HEK293 (cell line): ENCODE data around the gene MYBBP1A.

Experiments used
- CTCF ChIA-PET: fragments of 350-600 bp; formaldehyde crosslinking; extraction: SDS; loops from one replicate; lab custom pipeline; 2021; ENCODE audit warnings: antibody characterized with exemption; lab: Yijun Ruan, JAX
- POLR2A ChIA-PET: fragments of 300-600 bp; formaldehyde crosslinking; extraction: SDS; loops from one replicate; lab custom pipeline; 2020; ENCODE audit warnings: antibody characterized with exemption, inconsistent platforms; lab: Yijun Ruan, JAX
- H3K27ac ChIP-seq: fragments of 200-500 bp; sonication (Bioruptor generic); 2 replicates; pipeline ENCODE4 v1.5.1; 2014; ENCODE audit warnings: low read depth, low read length, control low read depth, inconsistent platforms; ENCODE audit errors: extremely low read depth
- H3K36me3 ChIP-seq, 2 experiments: fragments of 200-500 bp in 1 of 2; sonication (Bioruptor generic) in 1 of 2; 1 replicate in 1 of 2; 2 replicates in 1 of 2; pipeline ENCODE4 v1.5.1; 2014 to 2017; ENCODE audit warnings: inconsistent platforms in 2 of 2, low read length in 2 of 2; ENCODE audit not compliant: control insufficient read depth in 2 of 2, insufficient read depth in 1 of 2
- H3K4me1 ChIP-seq: fragments of 200-500 bp; sonication (Bioruptor generic); 2 replicates; pipeline ENCODE4 v1.5.1; 2014; ENCODE audit warnings: mild to moderate bottlenecking, low read length, inconsistent platforms; ENCODE audit not compliant: control insufficient read depth, insufficient read depth
- H3K4me3 ChIP-seq: 2 replicates; pipeline ENCODE4 v1.5.1; 2011; ENCODE audit warnings: low read depth, mild to moderate bottlenecking, control low read depth, low read length, moderate library complexity
- H3K9me3 ChIP-seq: fragments of 200-500 bp; sonication (Bioruptor generic); 2 replicates; pipeline ENCODE4 v1.5.1; 2014; ENCODE audit warnings: low read depth, low read length, inconsistent platforms; ENCODE audit not compliant: control insufficient read depth, insufficient read depth
- BCL11B ChIP-seq: fragments of 450-650 bp; formaldehyde crosslinking; IDR thresholded peaks from 2 replicates; pipeline ENCODE4 v1.5.1; 2016; ENCODE audit warnings: low read depth, missing biosample characterization, missing genetic modification characterization
- GLIS1 ChIP-seq: fragments of 450-650 bp; formaldehyde crosslinking; IDR thresholded peaks from 2 replicates; pipeline ENCODE4 v1.5.1; 2016; ENCODE audit warnings: missing biosample characterization, missing genetic modification characterization
- KLF1 ChIP-seq: fragments of 450-650 bp; formaldehyde crosslinking; IDR thresholded peaks from 2 replicates; pipeline ENCODE4 v1.5.1; 2016; ENCODE audit warnings: missing biosample characterization, missing genetic modification characterization
- KLF17 ChIP-seq: fragments of 450-650 bp; formaldehyde crosslinking; IDR thresholded peaks from 2 replicates; pipeline ENCODE4 v1.5.1; 2016; ENCODE audit warnings: missing biosample characterization, missing genetic modification characterization
- PATZ1 ChIP-seq: fragments of 450-650 bp; formaldehyde crosslinking; IDR thresholded peaks from 2 replicates; pipeline ENCODE4 v1.5.1; 2016; ENCODE audit warnings: missing biosample characterization, missing genetic modification characterization
- PRDM1 ChIP-seq: fragments of 450-650 bp; formaldehyde crosslinking; IDR thresholded peaks from 2 replicates; pipeline ENCODE4; 2016; ENCODE audit warnings: missing biosample characterization, missing genetic modification characterization
- PRDM10 ChIP-seq: fragments of 450-650 bp; formaldehyde crosslinking; IDR thresholded peaks from 2 replicates; pipeline ENCODE4 v1.5.1; 2016; ENCODE audit warnings: missing biosample characterization, missing genetic modification characterization
- SP2 ChIP-seq: fragments of 450-650 bp; formaldehyde crosslinking; IDR thresholded peaks from 2 replicates; pipeline ENCODE4 v1.5.1; 2016; ENCODE audit warnings: missing biosample characterization, missing genetic modification characterization
- SP7 ChIP-seq: fragments of 450-650 bp; formaldehyde crosslinking; IDR thresholded peaks from 2 replicates; pipeline ENCODE4 v1.5.1; 2016; ENCODE audit warnings: missing biosample characterization, missing genetic modification characterization
- ZBTB20 ChIP-seq: fragments of 450-650 bp; formaldehyde crosslinking; IDR thresholded peaks from 2 replicates; pipeline ENCODE4 v1.5.1; 2016; ENCODE audit warnings: missing biosample characterization, missing genetic modification characterization
- ZBTB26 ChIP-seq: fragments of 450-650 bp; formaldehyde crosslinking; optimal IDR thresholded peaks from 2 replicates; pipeline ENCODE3; 2016; ENCODE audit warnings: missing biosample characterization, mild to moderate bottlenecking, missing genetic modification characterization
- ZBTB48 ChIP-seq: fragments of 450-650 bp; formaldehyde crosslinking; IDR thresholded peaks from 2 replicates; pipeline ENCODE4 v1.5.1; 2016; ENCODE audit warnings: missing biosample characterization, missing genetic modification characterization
- ZBTB6 ChIP-seq: fragments of 450-650 bp; formaldehyde crosslinking; IDR thresholded peaks from 2 replicates; pipeline ENCODE4 v1.5.1; 2017; ENCODE audit warnings: missing biosample characterization, missing genetic modification characterization
- ZIC2 ChIP-seq: fragments of 450-650 bp; formaldehyde crosslinking; IDR thresholded peaks from 2 replicates; pipeline ENCODE4 v1.5.1; 2016; ENCODE audit warnings: missing biosample characterization, missing genetic modification characterization
- ZNF184 ChIP-seq: fragments of 450-650 bp; IDR thresholded peaks from 2 replicates; pipeline ENCODE4 v1.5.1; 2018; ENCODE audit warnings: missing biosample characterization, mild to moderate bottlenecking, missing genetic modification characterization
- ZNF292 ChIP-seq: fragments of 450-650 bp; formaldehyde crosslinking; IDR thresholded peaks from 2 replicates; pipeline ENCODE4 v1.5.1; 2016; ENCODE audit warnings: low read depth, missing biosample characterization, missing genetic modification characterization, borderline replicate concordance
- ZNF335 ChIP-seq: fragments of 450-650 bp; formaldehyde crosslinking; conservative IDR thresholded peaks from 2 replicates; pipeline ENCODE4 v1.5.1; 2016; ENCODE audit warnings: missing biosample characterization, missing genetic modification characterization
- ZNF366 ChIP-seq: fragments of 450-650 bp; formaldehyde crosslinking; conservative IDR thresholded peaks from 2 replicates; pipeline ENCODE4 v1.5.1; 2016; ENCODE audit warnings: missing biosample characterization, missing genetic modification characterization
- ZNF398 ChIP-seq: fragments of 450-650 bp; formaldehyde crosslinking; IDR thresholded peaks from 2 replicates; pipeline ENCODE4 v1.5.1; 2017; ENCODE audit warnings: missing biosample characterization, missing genetic modification characterization
- ZNF677 ChIP-seq: fragments of 450-650 bp; IDR thresholded peaks from 2 replicates; pipeline ENCODE4 v1.5.0; 2018; ENCODE audit warnings: missing biosample characterization, mild to moderate bottlenecking, missing genetic modification characterization, moderate library complexity
- ZNF837 ChIP-seq: fragments of 450-650 bp; formaldehyde crosslinking; IDR thresholded peaks from 2 replicates; pipeline ENCODE4 v1.5.1; 2016; ENCODE audit warnings: missing biosample characterization, missing genetic modification characterization

The MYBBP1A gene

GRCh38 chr17:4500191-4500571 is 55.0 kb downstream of the MYBBP1A start:
- H3K36me3 ChIP-seq: no peaks in the 10 kb centered on the region
- H3K4me3 ChIP-seq: no peak overlapping the region
- H3K27ac ChIP-seq: no peak overlapping the region
- H3K4me1 ChIP-seq: no peaks in the 10 kb centered on the region
- ChIA-PET CTCF (interaction anchor here (0.6 to 1.0 kb wide), 4 partner anchors 21 to 367 kb away, joined by 3 to 4 read pairs (median 3); no protein-coding TSS in a partner anchor), POLR2A (interaction anchor here (2.1 kb wide), 1 partner anchor 55 kb away, joined by 5 read pairs; the partner anchor contains the start of gene MYBBP1A)
- TF ChIP-seq SP2: 0 out of 2 replicates have a peak, but pooled peaks have one; percentile 2
- TF ChIP-seq ZNF677 (tag by site-specific recombination): no peak
- no peaks in the 10 kb centered on the region for H3K9me3 ChIP-seq

- Histone ChIP-seq H3K27ac (no peak overlapping the region), H3K9me3 (no peaks in the 10 kb centered on the region), H3K4me1 (no peaks in the 10 kb centered on the region), H3K36me3 (no peaks in the 10 kb centered on the region), H3K4me3 (peak overlapping the region; percentile 5; the same call in 1 of the 2 replicates)
- POLR2A ChIA-PET: interaction anchor here (0.6 to 2.1 kb wide), 2 partner anchors 43 to 56 kb away, joined by 3 to 5 read pairs; partner anchors contain the start of gene MYBBP1A
- CTCF ChIA-PET: interaction anchor here (0.6 to 2.0 kb wide), 6 partner anchors 24 to 367 kb away, joined by 3 to 6 read pairs (median 3); no protein-coding TSS in a partner anchor
- TF ChIP-seq ZNF366 (tag by site-specific recombination) (peak; percentile 37; the same call in 1 of the 2 replicates), KLF1 (tag by site-specific recombination) (0 out of 2 replicates have a peak, but pooled peaks have one; percentile 35), ZIC2 (tag by site-specific recombination) (peak; percentile 50; the same call in 1 of the 2 replicates), ZNF335 (tag by site-specific recombination) (peak; percentile 76), ZNF837 (tag by site-specific recombination) (no peak), SP2 (0 out of 2 replicates have a peak, but pooled peaks have one; percentile 2), ZNF292 (tag by site-specific recombination) (no peak), ZBTB26 (tag by site-specific recombination) (peak; percentile 85), ZBTB48 (tag by site-specific recombination) (peak; percentile 54), ZBTB20 (peak; percentile 99), ZNF184 (no peak), KLF17 (tag by site-specific recombination) (peak; percentile 82), GLIS1 (0 out of 2 replicates have a peak, but pooled peaks have one; percentile 24), BCL11B (no peak), SP7 (tag by site-specific recombination) (0 out of 2 replicates have a peak, but pooled peaks have one; percentile 18), PATZ1 (tag by site-specific recombination) (peak; percentile 45; the same call in 1 of the 2 replicates), ZBTB6 (tag by site-specific recombination) (0 out of 2 replicates have a peak, but pooled peaks have one; percentile 26), PRDM1 (tag by site-specific recombination) (no peak), PRDM10 (tag by site-specific recombination) (peak; percentile 67; the same call in 1 of the 2 replicates), ZNF398 (tag by site-specific recombination) (peak; percentile 37)
These were observed 55.6 kb downstream of the MYBBP1A start for GRCh38 chr17:4499431-4500190.
